HTR-8/SVneo (cell line): ENCODE measurements around the gene GFOD1.
A peak's percentile ranks its signal among the peaks of the same experiment; 100 is the strongest.
"Not testable (repeated sequence)": the region's sequence is repeated elsewhere in the genome, so short reads cannot be mapped to it uniquely, and the experiment has no call there.

ENCODE experiments used
- DNase-seq: peaks from one replicate; pipeline ENCODE4 v3.0.0; 2011; ENCODE audit warnings: low spot score, mixed read lengths; ENCODE audit not compliant: insufficient read length
- FAIRE-seq: peaks from 2 replicates; lab custom pipeline; 2011; peaks lifted over from hg19 to GRCh38; lab: Jason Lieb, UNC

Gene GFOD1

GRCh38 chr6:13447949-13448724, 39.3 kb downstream of the GFOD1 start:
- no peak for DNase-seq
- no peak for FAIRE-seq

DNA sequence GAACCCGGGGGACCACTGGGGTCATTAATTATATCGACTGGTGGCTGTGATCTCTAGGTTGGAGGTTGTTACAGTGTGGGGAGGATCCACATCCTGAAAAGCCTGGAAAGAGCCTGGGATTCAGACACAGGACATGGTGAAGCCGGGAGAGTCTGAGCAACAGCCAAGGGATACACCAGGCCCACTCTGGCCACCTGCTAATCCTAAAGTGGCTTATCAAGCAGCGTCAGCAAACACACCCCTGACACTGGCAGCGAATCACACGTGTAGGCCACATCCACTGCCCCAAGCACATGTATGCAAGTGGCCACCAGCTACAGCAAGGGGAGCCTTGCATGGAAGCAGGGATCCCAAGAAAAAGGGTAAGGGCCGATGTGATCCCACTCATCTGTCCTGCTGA, 41.0 kb downstream of the GFOD1 start:
- FAIRE-seq (no peak), DNase-seq (no peak)

- FAIRE-seq (no peak), DNase-seq (no peak)
Observed at GRCh38 chr6:13445744-13446115, 41.7 kb downstream of the GFOD1 start.

DNA sequence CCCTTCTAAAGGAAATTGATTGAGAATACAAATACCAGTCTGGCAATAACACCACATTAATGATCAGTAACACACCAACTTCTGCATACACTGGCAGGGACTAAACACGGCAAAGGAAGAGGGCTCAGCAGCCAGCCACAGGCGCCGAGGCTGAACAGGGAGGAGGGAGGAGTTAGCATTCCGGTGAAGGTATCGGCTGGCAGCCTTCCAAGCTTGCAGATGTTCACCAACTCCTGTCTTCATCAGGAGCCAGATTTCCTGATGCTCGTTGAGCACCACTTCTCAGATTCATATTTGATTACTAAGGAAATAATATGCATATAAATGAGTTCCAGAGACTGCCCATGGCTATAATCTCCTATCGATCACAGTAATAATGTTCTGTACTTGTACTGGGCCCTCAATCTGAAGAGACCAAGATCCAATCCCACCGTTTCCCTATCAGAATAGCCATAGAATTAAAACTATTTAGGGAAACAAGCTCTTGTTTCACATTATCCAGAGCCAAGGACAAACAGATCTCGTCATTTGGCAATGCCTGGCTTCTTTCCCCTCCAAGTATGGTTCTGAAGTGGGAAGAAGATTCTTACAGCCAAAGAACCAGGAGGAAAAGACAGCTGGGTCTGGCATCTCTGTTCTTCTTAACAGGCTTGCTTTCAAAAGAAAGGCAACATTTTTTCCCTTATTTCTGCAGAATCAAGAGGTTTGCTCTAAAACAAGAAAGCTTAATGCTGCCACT, 42.2 kb downstream of the GFOD1 start:
- DNase-seq (no peak), FAIRE-seq (no peak)

DNA sequence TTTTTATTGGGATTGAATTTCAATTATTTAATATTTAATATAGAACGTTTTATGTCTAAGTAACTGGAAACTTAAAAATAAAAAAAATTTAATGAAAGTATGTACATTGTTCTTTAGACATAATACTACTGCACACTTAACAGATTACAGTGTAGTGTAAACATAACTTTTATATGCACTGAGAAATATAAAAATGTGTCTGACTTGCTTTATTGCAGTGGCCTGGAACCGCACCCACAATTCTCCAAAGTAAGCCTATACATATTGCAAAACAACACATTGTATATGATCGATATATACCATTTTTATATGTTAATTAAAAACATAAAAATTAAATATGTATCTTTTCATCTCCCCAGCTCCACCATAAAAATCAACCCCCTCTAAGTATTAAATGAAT, 42.8 kb downstream of the GFOD1 start:
- no peak for FAIRE-seq
- DNase-seq, result no peak

GRCh38 chr6:13443978-13444377, 43.4 kb downstream of the GFOD1 start:
- not testable (repeated sequence) for FAIRE-seq, DNase-seq

- no peak for DNase-seq
- FAIRE-seq, result no peak
Observed at GRCh38 chr6:13441778-13442177, 45.6 kb downstream of the GFOD1 start.

DNA sequence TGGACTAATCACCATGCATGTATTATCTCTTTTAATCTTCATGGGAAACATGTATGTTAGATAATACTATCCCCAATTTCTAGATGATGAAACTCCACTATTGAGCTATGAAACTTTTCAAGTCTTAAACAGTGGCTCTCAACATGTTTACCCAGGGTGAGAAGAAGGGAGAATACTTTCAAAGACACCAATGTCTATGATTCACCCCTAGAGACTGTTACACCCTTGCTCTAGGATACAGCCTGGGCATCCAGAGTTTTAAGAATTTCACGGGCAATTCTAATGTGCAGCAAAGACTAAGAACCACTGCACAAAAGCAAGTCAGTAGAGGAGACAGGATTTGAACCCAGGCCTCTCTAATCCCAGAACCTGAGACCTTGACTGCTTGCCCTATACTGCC, 47.8 kb downstream of the GFOD1 start:
- DNase-seq, result no peak
- FAIRE-seq, result no peak

GRCh38 chr6:13438126-13438525, 49.3 kb downstream of the GFOD1 start:
- FAIRE-seq (no peak), DNase-seq (no peak)

DNA sequence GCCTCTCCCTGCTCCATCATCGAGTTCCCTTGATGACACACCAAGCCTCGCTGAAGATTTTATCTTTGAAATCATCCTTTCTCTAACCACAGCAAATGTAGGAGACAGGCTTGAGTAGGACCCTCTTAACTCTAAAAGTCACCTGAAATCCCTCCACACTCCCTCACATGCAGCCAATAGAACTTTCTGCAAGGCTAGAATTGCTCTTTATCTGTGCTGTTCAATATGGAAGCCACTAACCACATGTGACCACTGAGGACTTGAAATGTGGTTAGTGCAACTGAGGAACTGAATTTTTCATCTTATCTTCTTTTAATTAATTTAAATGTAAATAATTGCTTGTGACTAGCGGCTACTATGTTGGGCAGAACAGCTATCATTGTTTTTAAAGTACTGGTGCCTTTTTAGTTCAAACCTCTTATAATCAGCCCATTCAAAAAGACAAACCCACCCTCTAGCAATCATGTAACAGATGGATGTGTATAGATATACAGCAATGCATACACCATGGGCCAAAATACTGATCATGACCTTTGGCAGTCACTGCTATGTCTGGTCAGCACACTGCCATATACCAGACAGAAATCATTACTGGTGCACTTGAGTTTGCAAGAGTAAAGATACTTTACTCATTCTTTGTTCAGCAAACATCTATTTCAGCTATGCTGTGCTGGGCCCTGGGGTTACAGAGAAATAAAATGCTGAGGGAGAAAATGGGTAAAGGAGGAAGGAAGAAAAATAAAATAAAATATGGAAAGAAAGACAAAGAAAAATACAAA, 50.0 kb downstream of the GFOD1 start:
- no peak for FAIRE-seq
- no peak for DNase-seq

DNA sequence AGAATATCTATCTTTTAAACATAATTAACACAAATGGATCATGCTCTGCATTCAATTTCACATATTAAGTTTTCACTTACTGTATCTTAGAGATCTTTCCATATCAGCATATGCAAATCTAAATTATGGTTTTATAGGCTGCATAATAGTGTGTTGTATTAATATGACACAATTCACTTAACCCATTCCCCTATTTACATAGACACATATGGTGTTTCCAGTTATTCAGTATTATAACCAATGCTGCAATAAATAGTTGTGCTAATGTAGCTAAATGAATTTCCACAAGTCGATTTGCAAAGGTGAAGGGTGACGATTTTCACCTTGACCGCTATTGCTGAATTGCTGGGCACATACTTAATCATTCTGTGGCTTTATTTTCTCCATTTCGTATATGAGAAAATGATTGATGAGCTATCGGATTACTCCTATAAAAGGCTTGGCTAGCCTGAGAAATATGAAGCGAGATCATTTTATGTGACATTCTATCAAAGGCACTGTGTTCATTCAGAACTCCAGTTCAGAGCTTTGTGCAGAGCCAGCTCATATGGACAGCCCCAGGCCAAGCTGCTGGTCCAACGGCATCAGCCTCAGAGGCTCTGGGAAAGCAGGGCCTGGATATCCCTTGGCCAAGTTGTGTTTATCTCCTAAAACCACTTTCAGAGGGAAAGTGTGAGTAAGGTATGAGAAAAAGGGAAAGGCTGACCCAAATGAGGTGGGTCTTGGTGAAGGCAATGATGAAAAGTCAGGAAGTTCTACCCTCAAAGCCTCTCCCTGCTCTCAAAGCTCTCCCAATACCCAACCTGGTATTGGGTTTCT, 50.8 kb downstream of the GFOD1 start:
- no peak for FAIRE-seq
- DNase-seq, result no peak

DNA sequence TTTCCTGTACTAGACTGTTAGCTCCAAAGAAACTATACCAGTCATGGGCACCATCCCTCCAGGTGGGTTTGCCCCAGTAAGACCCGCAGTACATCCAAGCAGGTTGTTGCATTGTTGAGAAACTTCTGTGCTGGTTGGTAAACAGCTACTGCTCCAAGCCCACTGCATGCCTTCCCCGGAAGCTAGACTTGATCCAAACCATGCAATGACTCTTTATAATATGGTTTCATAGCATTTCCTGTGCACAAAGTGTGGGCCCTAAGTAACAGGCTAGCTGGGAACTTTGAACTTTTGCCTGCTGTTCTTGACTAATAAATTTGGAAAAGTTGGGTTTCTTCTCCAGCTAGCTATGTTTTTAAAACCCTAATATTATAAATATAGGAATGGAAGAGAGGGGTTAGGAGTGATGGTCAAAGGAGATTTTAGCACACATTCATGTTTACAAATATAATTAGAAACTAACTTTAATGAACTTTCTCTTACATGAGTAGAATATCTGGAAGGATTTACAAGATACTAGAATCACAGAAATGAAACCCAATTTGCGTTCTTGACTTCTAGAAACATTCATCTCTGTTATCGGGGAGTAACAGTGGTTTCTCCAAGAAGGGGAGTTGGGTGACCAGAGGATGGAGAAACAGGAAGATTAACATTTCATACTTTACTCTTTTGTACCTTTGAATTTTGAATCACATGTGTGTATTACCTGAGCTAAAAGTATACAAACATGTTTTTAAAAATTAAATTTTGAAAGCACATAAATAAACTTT, 51.7 kb downstream of the GFOD1 start:
- DNase-seq, result no peak
- FAIRE-seq, result no peak

DNA sequence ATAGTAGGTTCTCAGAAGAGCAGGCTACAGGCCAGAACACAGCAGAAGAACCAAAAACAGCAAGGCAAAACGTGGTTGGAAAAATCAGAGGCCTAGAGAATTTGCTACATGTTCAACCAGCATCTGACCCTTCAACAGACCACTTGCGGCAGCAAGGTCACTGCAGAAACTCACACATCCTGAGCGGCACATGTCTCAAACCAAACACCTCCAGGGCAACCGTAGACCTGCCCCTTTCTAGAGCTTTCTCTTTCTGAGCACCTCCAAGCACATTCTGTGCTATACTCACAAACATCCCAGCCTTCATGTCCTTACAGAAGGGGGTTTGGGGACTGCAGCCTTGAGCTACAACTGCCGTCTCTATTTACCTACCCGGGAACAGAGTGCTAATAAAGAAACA, 52.6 kb downstream of the GFOD1 start:
- FAIRE-seq, result no peak
- no peak for DNase-seq

GRCh38 chr6:13434135-13434775, 53.1 kb downstream of the GFOD1 start:
- not testable (repeated sequence) for FAIRE-seq, DNase-seq

DNA sequence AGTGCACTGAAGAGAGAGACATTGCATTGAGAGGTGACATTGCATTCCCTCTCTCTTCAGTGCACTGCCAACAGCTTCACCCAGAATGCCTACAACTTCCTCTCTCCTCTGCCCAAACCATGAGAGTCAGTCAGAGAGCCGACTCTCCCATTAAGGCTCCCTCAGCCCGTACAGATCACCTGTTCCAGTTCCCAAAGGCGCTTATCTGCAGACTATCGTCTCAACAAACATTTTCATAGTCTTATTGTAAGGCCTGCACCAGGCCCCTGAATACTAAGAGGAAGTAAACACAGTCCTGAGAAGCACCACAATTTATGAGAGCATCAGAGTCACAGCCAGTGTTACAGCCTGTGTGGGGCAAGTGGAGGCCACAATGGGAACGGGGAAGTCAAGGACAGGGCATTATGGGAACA, 53.7 kb downstream of the GFOD1 start:
- DNase-seq, result no peak
- no peak for FAIRE-seq

DNA sequence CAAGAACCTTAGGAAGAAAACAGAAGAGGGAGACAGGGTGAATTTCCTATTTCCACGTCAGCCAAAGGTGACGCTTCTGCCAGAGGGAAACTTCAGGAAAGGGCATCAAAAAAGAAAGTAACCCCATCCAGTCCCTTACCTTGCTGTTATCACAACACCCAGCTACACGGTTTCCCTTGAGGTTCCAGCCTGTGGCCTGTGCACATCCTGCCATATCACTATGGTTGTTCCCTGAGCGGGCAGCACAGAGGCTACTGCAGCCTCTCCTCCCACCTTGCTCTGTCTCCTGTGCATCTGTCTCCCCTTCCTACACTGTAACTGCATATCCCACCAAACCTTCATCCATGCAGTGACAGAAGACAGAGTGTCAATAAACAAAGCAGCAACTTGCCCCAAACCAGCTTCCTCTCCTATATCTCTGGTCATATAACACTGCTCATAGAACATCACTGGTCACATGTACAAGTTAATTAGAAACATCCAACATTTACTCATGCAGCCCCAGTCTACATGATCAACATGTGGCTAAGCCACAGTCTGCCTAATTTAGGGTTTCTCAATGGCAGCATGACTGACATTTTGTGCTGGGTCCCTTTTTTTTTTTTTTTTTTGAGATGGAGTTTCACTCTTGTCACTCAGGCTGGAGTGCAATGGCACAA, 54.7 kb downstream of the GFOD1 start:
- DNase-seq (no peak), FAIRE-seq (no peak)

- DNase-seq (peak; percentile 26), FAIRE-seq (no peak)
Observed at GRCh38 chr6:13431861-13432465, 55.4 kb downstream of the GFOD1 start.

DNA sequence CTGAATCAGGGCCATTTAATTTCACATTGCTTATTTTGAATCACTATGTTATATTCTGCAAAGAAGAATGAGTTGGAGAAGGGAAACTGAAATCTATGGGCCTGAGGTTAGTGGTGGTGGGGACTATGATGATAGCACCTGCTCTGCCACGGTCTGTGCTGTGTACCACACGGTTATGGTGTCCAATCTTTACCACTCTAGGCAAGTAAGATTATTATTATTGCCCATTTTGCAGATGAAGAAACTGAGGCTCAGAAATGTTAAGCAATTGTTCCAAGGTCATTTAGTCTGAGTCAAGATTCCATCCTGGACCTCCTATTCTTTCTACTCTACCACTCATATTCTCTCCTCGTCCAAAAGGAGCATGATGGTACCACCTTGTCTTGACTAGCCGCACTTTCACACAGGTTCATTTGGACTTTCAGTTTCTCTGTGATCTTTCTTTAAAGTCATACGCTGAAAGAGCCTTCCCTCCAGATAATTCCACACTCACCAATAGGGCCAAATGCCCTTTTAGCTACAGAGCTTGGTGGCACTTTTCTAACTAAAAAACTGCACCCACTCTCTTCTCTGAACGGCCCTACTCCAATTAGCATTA, 56.2 kb downstream of the GFOD1 start:
- DNase-seq, result no peak
- FAIRE-seq, result no peak
